ENCODE measurements around the gene ST7. TPM values are rescaled to one million over a fixed set of nuclear protein-coding genes. Genes with fewer than 3 reads are reported as not detected.

The ST7 gene
- total and polyA plus RNA-seq, 2 of the 13 experiments (the other 11 are each of a cell fraction or from before 2014, with no cell fraction given) = 17.3 to 23.5 TPM

DNA sequence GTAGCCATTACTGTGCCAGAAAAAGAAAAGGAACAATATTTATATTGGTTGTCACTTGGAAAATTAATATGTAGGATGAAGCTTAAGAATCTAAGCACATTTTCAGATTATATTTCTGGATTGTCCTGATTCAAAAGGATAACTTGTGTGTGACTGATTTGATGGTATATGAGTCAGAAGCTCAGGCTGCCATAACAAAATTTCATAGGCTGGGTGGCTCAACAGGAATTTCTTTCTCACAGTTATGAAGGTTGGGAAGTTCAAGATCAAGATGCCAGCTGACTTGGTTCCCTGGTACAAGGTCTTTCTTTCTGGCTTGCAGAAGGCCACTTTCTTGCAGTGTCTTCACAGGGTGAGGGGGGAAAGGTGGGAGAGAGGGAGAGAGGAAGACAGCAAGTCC is 108.5 kb downstream of the ST7 start:
- no TSS peak for BruUV-seq (replicated peaks)
- H3K9me3 ChIP-seq (ENCODE audit: low read length) = no peaks in the 10 kb centered on the region
- no peak for TF ChIP-seq ZNF644 (CRISPR knock-in tag; IDR thresholded peaks at IDR 0.05; ENCODE audit: low read depth)
- TF ChIP-seq, protein P1, sequence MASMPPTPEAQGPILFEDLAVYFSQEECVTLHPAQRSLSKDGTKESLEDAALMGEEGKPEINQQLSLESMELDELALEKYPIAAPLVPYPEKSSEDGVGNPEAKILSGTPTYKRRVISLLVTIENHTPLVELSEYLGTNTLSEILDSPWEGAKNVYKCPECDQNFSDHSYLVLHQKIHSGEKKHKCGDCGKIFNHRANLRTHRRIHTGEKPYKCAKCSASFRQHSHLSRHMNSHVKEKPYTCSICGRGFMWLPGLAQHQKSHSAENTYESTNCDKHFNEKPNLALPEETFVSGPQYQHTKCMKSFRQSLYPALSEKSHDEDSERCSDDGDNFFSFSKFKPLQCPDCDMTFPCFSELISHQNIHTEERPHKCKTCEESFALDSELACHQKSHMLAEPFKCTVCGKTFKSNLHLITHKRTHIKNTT (CRISPR knock-in tag; IDR thresholded peaks at IDR 0.05) = no peak
- no peak for TF ChIP-seq ZSCAN30 (CRISPR knock-in tag; IDR thresholded peaks at IDR 0.05)
- no peak for TF ChIP-seq PAF1 (CRISPR knock-in tag; IDR thresholded peaks at IDR 0.05)
- no peak for TF ChIP-seq ISL2 (CRISPR knock-in tag; IDR thresholded peaks at IDR 0.05)
- no peak for TF ChIP-seq POLR2A (IDR thresholded peaks at IDR 0.05; ENCODE audit: insufficient read depth in 1 of 2, low read depth in 2 of 2, low read length in 2 of 2)
- no peak for TF ChIP-seq ZNF33A (CRISPR knock-in tag; IDR thresholded peaks at IDR 0.05; ENCODE audit: borderline replicate concordance)
- TF ChIP-seq RBFOX2 (IDR thresholded peaks at IDR 0.05; ENCODE audit: low read depth, low read length) = no peak
- no peak for TF ChIP-seq ZNF235 (CRISPR knock-in tag; IDR thresholded peaks at IDR 0.05; ENCODE audit: borderline replicate concordance)
- TF ChIP-seq ZNF446 (CRISPR knock-in tag; IDR thresholded peaks at IDR 0.05) = no peak
- TF ChIP-seq ZBTB26 (CRISPR knock-in tag; IDR thresholded peaks at IDR 0.05; ENCODE audit: borderline replicate concordance) = no peak
- no peak for TF ChIP-seq ZNF816 (CRISPR knock-in tag; IDR thresholded peaks at IDR 0.05; ENCODE audit: borderline replicate concordance)
- TF ChIP-seq ZNF503 (CRISPR knock-in tag; IDR thresholded peaks at IDR 0.05) = no peak
- TF ChIP-seq KDM5B (CRISPR knock-in tag; IDR thresholded peaks at IDR 0.05; ENCODE audit: borderline replicate concordance) = no peak
- TF ChIP-seq GPN1 (CRISPR knock-in tag; IDR thresholded peaks at IDR 0.05; ENCODE audit: borderline replicate concordance) = no peak
- H3K27ac ChIP-seq (ENCODE audit: extremely low read length, insufficient read depth, low read length) = no peak overlapping the region
- H3K4me2 ChIP-seq (ENCODE audit: low read depth, low read length) = no peak overlapping the region
- no peak overlapping the region for H2AFZ ChIP-seq (ENCODE audit: low read length)
- H3K36me3 ChIP-seq (replicated peaks in 1 of 2; ENCODE audit: control insufficient read depth in 1 of 2, insufficient read depth in 2 of 2, low read length in 2 of 2) = no peaks in the 10 kb centered on the region
- no peak overlapping the region for H3K9ac ChIP-seq (ENCODE audit: insufficient read depth, low read depth, low read length)
- no peaks in the 10 kb centered on the region for H4K20me1 ChIP-seq (ENCODE audit: insufficient read depth, low read length)
- DNase-seq (ENCODE audit: low spot score) (no peak), FAIRE-seq (no peak), ATAC-seq (no peak)
- in situ Hi-C loops (cut with HindIII; ENCODE audit: extremely low pct_ligation_motif_present, low pct_unique_long_range_greater_than_20kb) = no loop called here
- no peaks in the 10 kb centered on the region; a peak in 1 of 5 replicates for H3K27me3 ChIP-seq (ENCODE audit: control insufficient read depth in 1 of 2, insufficient read depth in 2 of 2, low read length in 2 of 2)
- no peaks in the 10 kb centered on the region for H3K79me2 ChIP-seq (ENCODE audit: insufficient read depth, low read length)
- H3K4me3 ChIP-seq (replicated peaks in 1 of 3; ENCODE audit: insufficient read depth in 1 of 3, low read depth in 2 of 3, low read length in 3 of 3) = no peak overlapping the region
- no peaks in the 10 kb centered on the region for H3K4me1 ChIP-seq (ENCODE audit: insufficient read depth, low read length)
- CTCF ChIA-PET (ENCODE audit: low intra/inter-chr PET ratio, low total read pairs) = no interaction called here
- POLR2A ChIA-PET = no interaction called here
- intact Hi-C loops (cut with micrococcal nuclease; ENCODE audit: unreplicated experiment) = no loop called here
